Mesodermal cell (in vitro differentiated cells): ENCODE measurements around the gene DOK7.

Experiments
- H3K27ac ChIP-seq: 2 replicates; pipeline ENCODE4 v1.7.0; 2013; ENCODE audit warnings: mild to moderate bottlenecking, low read depth, low read length, moderate library complexity; ENCODE audit not compliant: severe bottlenecking
- H3K36me3 ChIP-seq: 2 replicates; pipeline ENCODE4 v1.7.1; 2013; ENCODE audit warnings: mild to moderate bottlenecking, low read length, moderate library complexity; ENCODE audit not compliant: control insufficient read depth, insufficient read depth
- H3K4me1 ChIP-seq: one replicate; pipeline ENCODE4 v1.7.1; 2013; ENCODE audit warnings: mild to moderate bottlenecking, low read length; ENCODE audit not compliant: insufficient read depth, control insufficient read depth, poor library complexity, severe bottlenecking
- H3K4me3 ChIP-seq: 2 replicates; pipeline ENCODE4 v1.7.0; 2013; ENCODE audit warnings: low read length, control low read depth, mild to moderate bottlenecking; ENCODE audit not compliant: insufficient read depth, poor library complexity, severe bottlenecking; ENCODE audit errors: extremely low read depth
- H3K9me3 ChIP-seq: 2 replicates; pipeline ENCODE4 v1.7.1; 2013; ENCODE audit warnings: mild to moderate bottlenecking, low read length, moderate library complexity; ENCODE audit not compliant: control insufficient read depth
- WGBS, 2 experiments: methylation state at CpG; one replicate each; pipeline ENCODE4 v1.1.5; 2013; ENCODE audit warnings: missing lambda C conversion rate in 2 of 2; ENCODE audit not compliant: insufficient coverage in 2 of 2; 5-methylcytosine and 5-hydroxymethylcytosine counted together

Gene DOK7

DNA sequence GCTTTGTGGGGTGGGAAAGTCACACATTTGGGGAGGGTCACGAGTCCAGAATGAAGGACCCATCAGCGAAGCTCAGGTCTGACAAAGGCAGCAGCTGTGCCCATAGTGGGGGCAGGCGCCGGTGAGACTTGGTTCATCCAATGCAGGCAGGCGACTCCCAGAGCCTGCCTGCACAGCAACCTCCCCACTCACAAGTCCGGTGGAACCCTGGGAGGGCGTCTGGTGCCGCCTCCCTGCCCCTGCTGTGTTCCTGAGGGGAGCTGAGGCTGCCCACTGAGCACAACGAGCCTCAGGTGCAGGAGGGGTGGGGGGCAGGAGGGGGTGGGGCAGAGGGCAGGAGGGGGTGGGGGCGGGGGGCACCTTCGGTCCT, 55.4 kb downstream of the DOK7 start:
- Histone ChIP-seq H3K36me3 (peaks cover 69% of the 10 kb centered on the region), H3K27ac (no peak overlapping the region), H3K9me3 (no peaks in the 10 kb centered on the region), H3K4me1 (no peaks in the 10 kb centered on the region), H3K4me3 (no peak overlapping the region)
- WGBS, 2 experiments: 95 to 96% methylated on average over 4 to 5 of the region's 11 CpGs

DNA sequence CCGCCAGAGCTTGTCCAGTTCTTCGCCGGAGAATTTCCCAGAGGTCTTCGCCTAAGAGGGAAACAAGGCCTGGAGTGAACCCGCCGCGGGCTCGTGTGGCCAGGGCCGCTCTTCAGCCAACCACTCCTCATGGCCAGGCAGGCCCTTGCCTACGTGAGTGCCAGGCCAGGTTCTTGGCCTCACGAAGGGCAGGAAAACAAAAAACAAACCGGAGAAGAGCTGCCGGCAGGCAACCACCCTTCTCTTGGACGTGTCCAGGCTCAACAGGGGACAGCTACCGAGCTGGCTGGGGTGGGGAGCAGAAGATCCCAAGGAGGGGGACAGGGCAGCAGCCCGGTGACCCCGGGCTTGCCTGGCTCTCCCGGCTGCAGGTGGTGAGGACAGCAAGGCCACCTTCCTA, 55.8 kb downstream of the DOK7 start:
- Histone ChIP-seq H3K36me3 (peaks cover 71% of the 10 kb centered on the region), H3K4me1 (no peaks in the 10 kb centered on the region), H3K9me3 (no peaks in the 10 kb centered on the region), H3K27ac (no peak overlapping the region), H3K4me3 (no peak overlapping the region)
- 96 to 97% methylated on average over 17 to 18 of the region's 18 CpGs for WGBS, 2 experiments

DNA sequence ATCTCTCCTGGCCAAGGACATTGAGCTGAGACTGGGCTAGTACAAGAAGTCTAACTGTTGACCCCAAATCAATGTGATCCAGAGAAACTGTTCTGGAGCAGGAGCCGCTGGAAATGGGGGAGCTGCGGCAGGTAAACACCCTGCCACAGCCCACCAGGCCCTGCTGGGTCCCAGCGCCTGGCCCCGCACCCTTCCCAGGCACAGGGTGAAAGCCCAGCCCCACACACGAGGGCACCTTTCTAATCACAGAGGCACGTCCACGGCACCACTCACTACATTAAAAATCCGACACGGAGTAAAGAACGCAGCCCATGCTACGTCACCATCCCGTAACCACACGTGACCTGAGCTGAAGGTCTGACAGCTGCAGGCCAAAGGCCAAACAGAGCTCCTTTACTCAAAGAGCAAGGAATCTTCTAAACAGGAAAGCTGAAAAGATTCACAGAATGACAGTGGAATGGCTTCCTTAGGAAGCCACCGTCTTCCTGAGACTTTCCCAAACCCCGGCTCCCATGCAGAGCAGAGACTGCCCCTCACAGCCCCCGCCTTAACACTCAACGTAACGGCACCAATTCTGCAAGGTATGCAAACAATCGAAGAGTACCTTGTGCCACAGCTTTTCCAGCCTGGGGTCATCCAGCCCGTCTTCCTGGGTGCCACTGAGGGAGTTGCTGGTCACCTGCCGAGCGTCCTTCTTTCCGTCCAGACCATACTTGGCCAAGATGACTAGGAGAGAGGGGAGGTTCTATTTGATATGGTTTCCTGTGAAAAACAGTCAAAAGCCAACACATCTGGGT, 56.6 kb downstream of the DOK7 start:
- H3K36me3 ChIP-seq: peaks cover 71% of the 10 kb centered on the region
- no peaks in the 10 kb centered on the region for H3K4me1 ChIP-seq
- H3K4me3 ChIP-seq: no peak overlapping the region
- H3K9me3 ChIP-seq: no peaks in the 10 kb centered on the region
- no peak overlapping the region for H3K27ac ChIP-seq
- 95% methylated on average over 18 to 23 of the region's 23 CpGs for WGBS, 2 experiments

DNA sequence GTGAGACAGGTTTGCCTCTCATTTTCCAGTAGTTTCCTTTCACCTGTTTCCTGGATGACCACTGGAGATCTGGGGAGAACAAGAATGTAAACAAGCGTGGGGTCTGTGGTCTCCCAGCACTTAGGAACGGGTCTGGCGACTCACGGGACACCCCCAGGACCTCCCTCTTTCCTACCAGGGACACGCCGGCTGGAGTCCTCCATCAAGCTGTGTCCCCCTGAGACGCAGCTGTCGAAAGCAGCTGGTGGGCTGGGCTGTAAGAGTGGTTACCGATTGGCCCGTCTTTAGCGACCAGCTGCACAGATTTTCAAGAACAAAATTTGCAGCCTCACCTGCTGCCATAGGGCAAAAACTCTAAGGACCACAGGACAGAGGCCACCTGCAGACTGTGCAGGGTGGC, 57.2 kb downstream of the DOK7 start:
- Histone ChIP-seq H3K4me3 (no peak overlapping the region), H3K4me1 (no peaks in the 10 kb centered on the region), H3K9me3 (no peaks in the 10 kb centered on the region), H3K27ac (no peak overlapping the region), H3K36me3 (peaks cover 77% of the 10 kb centered on the region)
- 90 to 95% methylated on average over 9 to 11 of the region's 11 CpGs for WGBS, 2 experiments

DNA sequence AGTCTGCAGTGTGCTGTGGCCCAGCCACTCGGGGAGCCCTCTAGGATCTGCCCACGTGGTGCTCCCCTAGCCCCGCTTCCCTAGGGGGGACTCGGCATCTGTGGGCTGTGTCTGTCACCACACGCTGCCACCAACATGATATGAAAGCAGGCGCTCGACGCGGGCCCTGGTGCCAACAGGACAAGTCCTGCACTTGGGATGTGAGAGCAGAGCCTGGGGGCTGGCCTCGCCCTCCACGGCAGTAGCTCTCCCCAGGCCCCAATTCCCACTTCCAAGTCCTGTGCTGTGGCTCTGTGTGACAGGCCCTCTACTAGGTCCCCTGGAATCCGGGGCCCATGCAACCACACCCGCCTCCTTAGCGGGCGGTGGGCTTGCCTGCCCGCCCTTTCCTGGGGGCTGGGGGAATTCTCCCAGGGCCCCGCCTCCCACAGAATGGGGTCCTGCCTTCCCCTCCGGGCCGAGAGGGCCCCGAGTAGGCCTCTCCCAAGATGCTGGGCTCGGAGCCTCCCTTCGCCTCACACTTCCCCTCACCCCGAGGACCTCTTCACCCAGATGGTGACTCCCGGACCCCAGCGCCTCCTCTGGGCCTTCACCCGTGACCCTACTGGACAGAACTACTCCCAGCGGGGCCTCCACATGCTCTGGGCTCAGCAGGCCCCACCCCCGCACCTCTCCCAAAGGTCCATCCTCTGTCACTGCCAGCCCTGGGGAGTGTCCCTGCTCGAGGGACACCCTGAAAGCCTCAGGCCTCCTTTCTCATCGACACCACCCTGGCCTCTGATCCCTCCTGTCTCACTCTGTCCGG, 57.9 kb downstream of the DOK7 start:
- Histone ChIP-seq H3K36me3 (peaks cover 75% of the 10 kb centered on the region), H3K9me3 (no peaks in the 10 kb centered on the region), H3K4me3 (no peak overlapping the region), H3K27ac (no peak overlapping the region), H3K4me1 (no peaks in the 10 kb centered on the region)
- 97% methylated on average over 28 to 31 of the region's 31 CpGs for WGBS, 2 experiments

DNA sequence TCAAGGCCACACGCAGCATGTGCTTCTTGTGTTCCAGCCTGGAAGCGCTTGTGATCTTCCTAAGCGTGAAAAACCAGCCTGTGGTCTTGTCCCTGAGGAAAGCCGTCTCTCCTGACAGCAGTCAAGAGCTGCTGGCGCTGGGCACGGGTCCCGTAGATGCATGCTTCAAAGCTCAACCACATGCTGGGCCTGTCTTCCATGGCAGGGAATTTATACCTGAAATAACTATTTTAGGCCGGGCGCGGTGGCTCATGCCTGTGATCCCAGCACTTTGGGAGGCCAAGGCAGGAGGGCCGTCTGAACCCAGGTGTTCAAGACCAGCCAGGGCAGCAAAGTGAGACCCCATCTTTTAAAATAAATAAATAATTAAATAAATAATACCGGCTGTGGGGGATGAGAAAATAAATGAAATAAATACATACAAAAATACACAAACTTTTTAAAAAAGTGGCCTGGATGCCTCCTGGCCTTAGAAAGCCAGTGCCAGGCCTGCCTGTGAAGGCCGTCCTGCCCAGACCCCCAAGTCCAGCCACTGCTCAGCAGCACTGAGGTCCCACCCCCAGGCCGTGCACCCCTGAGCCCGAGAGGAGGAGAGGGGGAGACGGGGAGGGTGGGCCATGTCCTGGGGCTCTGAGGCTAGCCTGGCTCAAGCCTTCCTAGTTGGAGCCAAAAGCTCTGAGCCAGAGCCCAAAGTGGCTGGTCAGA, 58.7 kb downstream of the DOK7 start:
- H3K36me3 ChIP-seq: peaks cover 70% of the 10 kb centered on the region
- 96 to 100% methylated on average over 8 to 10 of the region's 16 CpGs for WGBS, 2 experiments

DNA sequence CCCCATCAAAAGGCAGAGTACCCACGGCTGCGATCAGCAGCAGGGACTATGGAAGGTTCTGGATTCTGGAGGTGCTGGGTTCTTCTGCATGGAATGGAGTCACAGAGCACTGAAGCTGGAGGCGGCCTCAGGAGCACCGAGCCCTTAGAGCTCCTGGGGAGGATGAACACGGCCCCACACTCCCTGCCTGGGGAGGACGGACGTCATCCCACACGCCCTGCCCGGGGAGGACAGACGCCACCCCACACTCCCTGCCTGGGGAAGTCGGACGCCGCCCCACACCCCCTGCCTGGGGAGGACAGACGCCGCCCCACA, 59.2 kb downstream of the DOK7 start:
- H3K9me3 ChIP-seq: no peaks in the 10 kb centered on the region
- peaks cover 66% of the 10 kb centered on the region for H3K36me3 ChIP-seq
- H3K4me3 ChIP-seq: no peak overlapping the region
- no peak overlapping the region for H3K27ac ChIP-seq
- WGBS, 2 experiments: 90 to 95% methylated on average over 4 to 5 of the region's 15 CpGs
- H3K4me1 ChIP-seq: no peaks in the 10 kb centered on the region

More for the DNA sequence above, 58.7 kb downstream of the DOK7 start:
- Histone ChIP-seq H3K4me3 (no peak overlapping the region), H3K4me1 (no peaks in the 10 kb centered on the region), H3K9me3 (no peaks in the 10 kb centered on the region), H3K27ac (no peak overlapping the region)

DNA sequence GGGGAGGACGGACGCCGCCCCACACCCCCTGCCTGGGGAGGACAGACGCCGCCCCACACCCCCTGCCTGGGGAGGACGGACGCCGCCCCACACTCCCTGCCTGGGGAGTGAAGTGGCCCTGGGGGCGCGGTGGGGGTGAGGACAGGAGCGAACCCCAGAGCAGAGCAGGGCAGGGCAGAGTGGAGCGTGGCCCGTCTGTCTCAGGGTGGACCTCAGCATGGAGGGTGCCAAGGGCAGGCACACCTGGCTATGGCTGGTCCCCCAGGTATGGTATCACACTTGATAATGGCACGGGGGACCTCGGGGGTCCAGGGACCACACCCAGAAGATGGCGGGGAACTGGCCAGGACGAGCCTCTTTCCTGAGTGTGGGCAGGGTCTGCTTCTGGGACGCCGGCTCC, 59.5 kb downstream of the DOK7 start:
- no peaks in the 10 kb centered on the region for H3K4me1 ChIP-seq
- no peak overlapping the region for H3K27ac ChIP-seq
- no peaks in the 10 kb centered on the region for H3K9me3 ChIP-seq
- peaks cover 62% of the 10 kb centered on the region for H3K36me3 ChIP-seq
- H3K4me3 ChIP-seq: no peak overlapping the region
- 94 to 97% methylated on average over 11 to 14 of the region's 19 CpGs for WGBS, 2 experiments

DNA sequence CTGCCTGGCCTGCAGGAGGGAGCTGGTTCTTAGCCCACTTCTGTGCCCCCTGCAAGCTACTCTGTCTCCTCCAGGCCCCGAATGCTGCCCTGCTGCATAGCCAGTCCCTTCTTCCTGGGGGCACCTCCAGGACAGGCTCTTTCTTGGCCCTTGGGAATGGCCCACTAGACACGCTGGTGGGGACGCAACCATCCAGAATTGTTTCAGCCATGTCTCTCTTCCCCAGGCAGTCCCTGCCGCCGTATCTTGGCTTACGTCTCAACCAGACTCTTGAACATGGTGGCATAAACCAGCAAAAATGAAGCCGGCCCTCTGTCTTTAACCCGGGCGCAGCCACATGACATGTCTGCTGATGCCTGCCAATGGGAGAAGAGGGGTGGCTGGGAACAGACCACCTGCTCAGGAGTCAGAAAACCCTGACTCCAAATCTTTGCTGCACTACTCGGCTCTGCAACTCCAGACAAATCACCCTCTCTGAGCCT, 60.1 kb downstream of the DOK7 start:
- H3K4me3 ChIP-seq: no peak overlapping the region
- H3K36me3 ChIP-seq: peaks cover 57% of the 10 kb centered on the region
- 92 to 95% methylated on average over 8 to 9 of the region's 10 CpGs for WGBS, 2 experiments

DNA sequence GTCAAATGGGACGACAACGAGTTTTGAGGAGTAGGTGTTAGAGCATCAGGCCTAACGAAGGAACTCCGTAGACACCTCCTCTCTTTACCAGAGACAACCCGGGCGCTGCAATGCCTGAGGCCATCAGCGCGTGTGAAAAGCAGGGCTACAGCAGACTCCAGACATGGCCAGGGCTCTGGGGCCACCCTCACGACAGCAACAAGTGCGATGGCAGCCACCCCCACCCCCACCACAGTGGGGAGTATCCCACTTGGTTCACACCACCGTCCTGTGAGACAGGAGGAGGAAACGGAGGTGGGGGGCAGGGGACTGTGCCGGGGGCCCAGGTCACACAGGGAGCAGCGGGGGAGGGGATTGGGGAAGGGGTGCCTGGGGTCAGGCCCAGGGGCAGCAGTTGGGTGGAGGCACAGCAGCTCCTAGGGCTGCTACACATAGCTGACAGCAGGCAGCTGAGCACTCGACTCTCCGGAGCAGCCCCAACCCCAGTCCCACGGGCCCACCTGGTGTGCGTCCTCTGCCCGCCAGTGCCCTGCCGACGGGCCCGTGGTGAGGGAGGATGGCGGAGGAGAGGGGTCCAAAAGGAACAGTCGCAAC, 60.6 kb downstream of the DOK7 start:
- H3K4me3 ChIP-seq: no peak overlapping the region
- H3K4me1 ChIP-seq: no peaks in the 10 kb centered on the region
- H3K36me3 ChIP-seq: peaks cover 60% of the 10 kb centered on the region
- no peaks in the 10 kb centered on the region for H3K9me3 ChIP-seq
- no peak overlapping the region for H3K27ac ChIP-seq
- 96 to 97% methylated on average over 14 to 20 of the region's 24 CpGs for WGBS, 2 experiments

More for the DNA sequence above, 60.1 kb downstream of the DOK7 start:
- H3K27ac ChIP-seq: no peak overlapping the region
- no peaks in the 10 kb centered on the region for H3K9me3 ChIP-seq
- H3K4me1 ChIP-seq: no peaks in the 10 kb centered on the region
